GM19099 (cell line): ENCODE results near the gene ATXN7L1.

Experiments
- POLR2A ChIP-seq: IDR thresholded peaks from 3 replicates; pipeline ENCODE4 v1.6.1; 2011; ENCODE audit warnings: low read depth; ENCODE audit not compliant: insufficient read length; ENCODE audit errors: extremely low read depth

Gene ATXN7L1

GRCh38 chr7:105905209-105905909, 29.0 kb upstream of the ATXN7L1 start:
- no peak for TF ChIP-seq POLR2A

GRCh38 chr7:105904064-105904463, 27.7 kb upstream of the ATXN7L1 start:
- no peak for TF ChIP-seq POLR2A

- no peak for TF ChIP-seq POLR2A
Measured at GRCh38 chr7:105902325-105902911, 26.0 kb upstream of the ATXN7L1 start.

GRCh38 chr7:105897999-105898398, 21.6 kb upstream of the ATXN7L1 start:
- no peak for TF ChIP-seq POLR2A

- TF ChIP-seq POLR2A, result no peak
Measured at GRCh38 chr7:105896407-105896911, 20.1 kb upstream of the ATXN7L1 start.

- no peak for TF ChIP-seq POLR2A
Measured at GRCh38 chr7:105894131-105894530, 17.7 kb upstream of the ATXN7L1 start.

GRCh38 chr7:105892387-105892786, 16.0 kb upstream of the ATXN7L1 start:
- TF ChIP-seq POLR2A, result no peak

- TF ChIP-seq POLR2A, result no peak
Measured at GRCh38 chr7:105890290-105890997, 14.0 kb upstream of the ATXN7L1 start.

GRCh38 chr7:105887569-105888189, 11.3 kb upstream of the ATXN7L1 start:
- no peak for TF ChIP-seq POLR2A

- TF ChIP-seq POLR2A, result no peak
Measured at GRCh38 chr7:105886776-105887175, 10.4 kb upstream of the ATXN7L1 start.

- no peak for TF ChIP-seq POLR2A
Measured at GRCh38 chr7:105885387-105886111, 9.2 kb upstream of the ATXN7L1 start.

- no peak for TF ChIP-seq POLR2A
Measured at GRCh38 chr7:105881439-105881838, 5.0 kb upstream of the ATXN7L1 start.

GRCh38 chr7:105880571-105881330, 4.4 kb upstream of the ATXN7L1 start:
- no peak for TF ChIP-seq POLR2A

GRCh38 chr7:105879782-105880181, 3.4 kb upstream of the ATXN7L1 start:
- TF ChIP-seq POLR2A, result no peak
